OCI-LY1 (cell line): ENCODE measurements around the gene DYNC2I2.

Experiments
- H2AFZ ChIP-seq: fragments of 200-600 bp; sonication (generic), shearing (Covaris generic); 2 replicates; pipeline ENCODE4 v1.6.0; 2014; ENCODE audit warnings: antibody characterized with exemption, mild to moderate bottlenecking, low read length
- H3F3A ChIP-seq: fragments of 200-600 bp; sonication (generic), shearing (Covaris generic); 2 replicates; pipeline ENCODE4 v1.6.0; 2014; ENCODE audit warnings: mild to moderate bottlenecking, antibody characterized with exemption, low read length, moderate library complexity; ENCODE audit not compliant: insufficient read depth
- H3K27ac ChIP-seq: fragments of 200-600 bp; sonication (generic); 2 replicates; pipeline ENCODE4 v1.5.1; 2014; ENCODE audit warnings: low read length, mixed run types, mild to moderate bottlenecking, low read depth; ENCODE audit not compliant: poor library complexity, severe bottlenecking
- H3K27me3 ChIP-seq: fragments of 200-600 bp; sonication (generic); 2 replicates; pipeline ENCODE4 v1.6.0; 2014; ENCODE audit warnings: antibody characterized with exemption, mild to moderate bottlenecking, low read length, moderate library complexity; ENCODE audit not compliant: insufficient read depth
- H3K36me3 ChIP-seq: fragments of 200-600 bp; sonication (generic); 2 replicates; pipeline ENCODE4 v1.6.1; 2014; ENCODE audit warnings: mild to moderate bottlenecking, antibody characterized with exemption, low read length, moderate library complexity, mixed read lengths; ENCODE audit not compliant: insufficient read depth
- H3K4me1 ChIP-seq: fragments of 200-600 bp; sonication (generic); 2 replicates; pipeline ENCODE4 v1.5.1; 2014; ENCODE audit warnings: mild to moderate bottlenecking, low read length, moderate library complexity; ENCODE audit not compliant: insufficient read depth, severe bottlenecking
- H3K4me2 ChIP-seq: fragments of 200-600 bp; sonication (generic), shearing (Covaris generic); 2 replicates; pipeline ENCODE4 v1.6.1; 2014; ENCODE audit warnings: low read length
- H3K4me3 ChIP-seq: fragments of 200-600 bp; sonication (generic); 2 replicates; pipeline ENCODE4 v1.5.1; 2014; ENCODE audit warnings: low read length, low read depth, mild to moderate bottlenecking, mixed read lengths; ENCODE audit not compliant: poor library complexity, severe bottlenecking
- H3K79me2 ChIP-seq: fragments of 200-600 bp; shearing (Covaris generic); 2 replicates; pipeline ENCODE4 v1.6.1; 2016; ENCODE audit warnings: mixed run types, low read length, mixed read lengths; ENCODE audit not compliant: insufficient read depth
- H3K9ac ChIP-seq: fragments of 200-600 bp; sonication (generic), shearing (Covaris generic); 2 replicates; pipeline ENCODE4 v1.6.1; 2014; ENCODE audit warnings: mild to moderate bottlenecking, low read length, mixed read lengths
- H3K9me2 ChIP-seq: fragments of 200-600 bp; sonication (generic), shearing (Covaris generic); 2 replicates; pipeline ENCODE4 v1.6.1; 2014; ENCODE audit warnings: low read depth, mild to moderate bottlenecking, low read length, mixed read lengths
- H3K9me3 ChIP-seq: fragments of 200-600 bp; shearing (Covaris generic); 2 replicates; pipeline ENCODE4 v1.6.1; 2014; ENCODE audit warnings: low read length, mixed read lengths
- H4K20me1 ChIP-seq: fragments of 200-600 bp; sonication (generic), shearing (Covaris generic); 2 replicates; pipeline ENCODE4 v1.6.0; 2016; ENCODE audit warnings: mild to moderate bottlenecking, low read length; ENCODE audit not compliant: insufficient read depth
- EZH2 ChIP-seq: fragments of 200-600 bp; sonication (generic), shearing (Covaris generic); IDR thresholded peaks from 2 replicates; pipeline ENCODE4 v1.8.0; 2017; ENCODE audit warnings: borderline replicate concordance, mixed run types, mild to moderate bottlenecking, antibody characterized with exemption, low read length, moderate library complexity, mixed read lengths
- TF ChIP-seq, protein P1 (sequence below): fragments of 200-600 bp; sonication (generic), shearing (Covaris generic); IDR thresholded peaks from 2 replicates; pipeline ENCODE4 v1.5.1; 2017; ENCODE audit warnings: mild to moderate bottlenecking, antibody characterized with exemption, low read length, moderate library complexity, mixed read lengths

The DYNC2I2 gene

GRCh38 chr9:128704356-128704670 lies 47.7 kb upstream of the DYNC2I2 start:
- Histone ChIP-seq H3K27me3 (no peaks in the 10 kb centered on the region), H3K4me2 (peak overlapping the region; percentile 81), H2AFZ (no peak overlapping the region), H3K9ac (peak overlapping the region; percentile 81), H3K36me3 (peaks cover 28% of the 10 kb centered on the region), H3K79me2 (no peaks in the 10 kb centered on the region), H3K4me3 (peak overlapping the region; percentile 80), H3F3A (no peaks in the 10 kb centered on the region; the same call in 1 of the 2 replicates), H3K27ac (peak overlapping the region; percentile 78), H4K20me1 (no peaks in the 10 kb centered on the region), H3K9me2 (no peaks in the 10 kb centered on the region), H3K4me1 (peaks cover 28% of the 10 kb centered on the region), H3K9me3 (no peaks in the 10 kb centered on the region)
- TF ChIP-seq, protein P1, sequence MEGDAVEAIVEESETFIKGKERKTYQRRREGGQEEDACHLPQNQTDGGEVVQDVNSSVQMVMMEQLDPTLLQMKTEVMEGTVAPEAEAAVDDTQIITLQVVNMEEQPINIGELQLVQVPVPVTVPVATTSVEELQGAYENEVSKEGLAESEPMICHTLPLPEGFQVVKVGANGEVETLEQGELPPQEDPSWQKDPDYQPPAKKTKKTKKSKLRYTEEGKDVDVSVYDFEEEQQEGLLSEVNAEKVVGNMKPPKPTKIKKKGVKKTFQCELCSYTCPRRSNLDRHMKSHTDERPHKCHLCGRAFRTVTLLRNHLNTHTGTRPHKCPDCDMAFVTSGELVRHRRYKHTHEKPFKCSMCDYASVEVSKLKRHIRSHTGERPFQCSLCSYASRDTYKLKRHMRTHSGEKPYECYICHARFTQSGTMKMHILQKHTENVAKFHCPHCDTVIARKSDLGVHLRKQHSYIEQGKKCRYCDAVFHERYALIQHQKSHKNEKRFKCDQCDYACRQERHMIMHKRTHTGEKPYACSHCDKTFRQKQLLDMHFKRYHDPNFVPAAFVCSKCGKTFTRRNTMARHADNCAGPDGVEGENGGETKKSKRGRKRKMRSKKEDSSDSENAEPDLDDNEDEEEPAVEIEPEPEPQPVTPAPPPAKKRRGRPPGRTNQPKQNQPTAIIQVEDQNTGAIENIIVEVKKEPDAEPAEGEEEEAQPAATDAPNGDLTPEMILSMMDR = no peak
- TF ChIP-seq EZH2 = no peak

DNA sequence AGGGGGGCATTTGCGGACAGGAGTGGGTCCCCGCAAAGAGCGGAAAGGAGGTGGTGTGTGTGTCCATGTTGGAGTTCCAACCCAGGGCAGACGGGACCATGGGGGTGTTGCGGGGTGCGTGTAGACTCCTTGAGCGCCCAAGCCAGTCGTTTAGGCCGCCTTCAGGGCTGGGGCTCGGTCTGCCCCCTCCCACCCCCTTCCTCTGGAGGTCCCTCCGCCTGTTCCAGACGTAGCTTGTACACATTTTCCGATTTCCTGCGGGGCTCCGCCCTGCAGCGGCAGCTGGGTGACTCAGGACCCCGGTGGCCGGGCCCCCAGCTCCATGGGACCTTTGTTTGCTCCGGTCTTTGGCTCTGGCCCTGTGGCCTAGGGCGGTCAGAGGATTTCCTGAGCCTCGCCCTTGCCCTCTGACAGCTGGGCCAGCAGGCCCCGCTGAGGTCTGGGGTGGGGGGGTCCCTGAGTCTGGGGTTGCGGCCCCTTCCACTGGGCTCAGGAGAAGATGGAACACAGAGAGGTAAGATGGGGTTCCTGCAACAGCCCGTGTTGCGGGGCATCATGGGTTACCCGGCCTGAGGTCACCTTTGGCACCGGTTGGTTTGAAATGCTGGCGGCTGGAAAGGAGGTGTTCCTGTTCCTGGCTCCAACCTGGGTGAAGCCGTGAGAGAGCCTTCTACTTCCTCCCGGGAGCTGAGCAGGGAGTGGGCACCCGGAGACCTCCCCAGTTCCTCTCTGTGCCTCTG lies 47.1 kb upstream of the DYNC2I2 start:
- Histone ChIP-seq H2AFZ (no peak overlapping the region), H4K20me1 (no peaks in the 10 kb centered on the region), H3K9me2 (no peaks in the 10 kb centered on the region), H3F3A (no peaks in the 10 kb centered on the region; the same call in 1 of the 2 replicates), H3K4me2 (peak overlapping the region; percentile 81), H3K36me3 (peaks cover 27% of the 10 kb centered on the region), H3K79me2 (no peaks in the 10 kb centered on the region), H3K27me3 (no peaks in the 10 kb centered on the region), H3K27ac (peak overlapping the region; percentile 78), H3K4me3 (peak overlapping the region; percentile 80), H3K9me3 (no peaks in the 10 kb centered on the region), H3K4me1 (peaks cover 28% of the 10 kb centered on the region), H3K9ac (peak overlapping the region; percentile 81)
- TF ChIP-seq, protein P1 = no peak
- TF ChIP-seq EZH2 = no peak

DNA sequence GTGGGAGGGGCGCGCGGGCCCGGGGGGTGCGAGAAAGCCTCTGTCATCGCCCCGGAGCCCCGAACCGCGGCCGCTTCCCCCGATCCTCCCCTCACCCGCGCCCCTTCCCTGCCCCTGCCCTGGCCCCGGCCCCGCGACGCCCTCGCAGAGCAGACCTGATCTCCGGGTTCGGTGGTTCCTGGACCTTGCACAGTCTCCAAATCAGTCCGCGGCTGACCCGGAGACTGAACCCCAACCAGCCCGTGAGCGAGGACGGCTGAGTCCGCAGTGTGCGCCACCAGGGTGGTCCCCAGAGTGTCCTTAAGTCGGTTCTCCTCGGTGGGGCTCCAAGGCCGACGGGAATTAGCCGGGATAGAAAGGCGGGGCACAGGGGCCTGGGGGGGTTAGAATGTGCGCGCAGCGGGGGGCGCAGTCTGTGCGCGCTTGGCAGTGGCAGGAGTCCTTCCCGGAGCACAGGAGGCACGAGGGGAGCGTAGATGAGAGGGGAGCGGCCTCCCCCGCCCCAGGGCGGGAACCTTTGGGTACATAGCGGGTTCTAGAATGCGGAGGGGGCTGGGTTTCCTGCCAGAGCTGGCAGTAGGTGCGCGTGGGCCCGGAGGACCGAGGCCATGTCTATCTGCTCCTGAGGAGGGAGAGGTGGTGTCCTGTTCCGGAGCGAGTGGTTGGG lies 46.4 kb upstream of the DYNC2I2 start:
- Histone ChIP-seq H3K9me3 (no peaks in the 10 kb centered on the region), H3K27ac (peak overlapping the region; percentile 78), H3K9ac (peak overlapping the region; percentile 81), H3K4me1 (peaks cover 28% of the 10 kb centered on the region), H3K36me3 (peaks cover 23% of the 10 kb centered on the region), H3F3A (no peaks in the 10 kb centered on the region; the same call in 1 of the 2 replicates), H4K20me1 (no peaks in the 10 kb centered on the region), H2AFZ (no peak overlapping the region), H3K79me2 (no peaks in the 10 kb centered on the region), H3K27me3 (no peaks in the 10 kb centered on the region), H3K9me2 (no peaks in the 10 kb centered on the region), H3K4me3 (peak overlapping the region; percentile 80), H3K4me2 (peak overlapping the region; percentile 81)
- no peak for TF ChIP-seq EZH2
- TF ChIP-seq, protein P1 = no peak
